Erythroblast (primary cell): ENCODE measurements around the gene CETN1.
A peak's percentile ranks its signal among the peaks of the same experiment; 100 is the strongest.

Experiments
- DNase-seq, 2 experiments: peaks; one replicate each; lab custom pipeline; 2025; lab: John Stamatoyannopoulos, UW
- GATA1 ChIP-seq: IDR thresholded peaks from 2 replicates; pipeline ENCODE4 v1.6.1; 2011; ENCODE audit warnings: low read depth, mild to moderate bottlenecking, control low read depth, low read length, moderate library complexity
- POLR2A ChIP-seq: IDR thresholded peaks from 2 replicates; pipeline ENCODE4 v1.6.1; 2011; ENCODE audit warnings: mild to moderate bottlenecking, low read length

CETN1 gene

GRCh38 chr18:596288-596881 lies 16.2 kb downstream of the CETN1 start:
- DNase-seq = peak; percentile 85 to 91
- TF ChIP-seq GATA1 (no peak), POLR2A (no peak)

- TF ChIP-seq POLR2A (no peak), GATA1 (no peak)
- no peak for DNase-seq
Measured at GRCh38 chr18:598124-598589, 18.0 kb downstream of the CETN1 start.

- TF ChIP-seq POLR2A = no peak
- TF ChIP-seq GATA1 = no peak
Measured at GRCh38 chr18:600107-600506, 19.9 kb downstream of the CETN1 start.

GRCh38 chr18:604771-605170 lies 24.6 kb downstream of the CETN1 start:
- TF ChIP-seq POLR2A (no peak), GATA1 (no peak)

More at GRCh38 chr18:600107-600506, 19.9 kb downstream of the CETN1 start:
- DNase-seq = no peak

GRCh38 chr18:607930-608329 lies 27.8 kb downstream of the CETN1 start:
- no peak for TF ChIP-seq POLR2A
- no peak for DNase-seq

More at GRCh38 chr18:604771-605170, 24.6 kb downstream of the CETN1 start:
- peak; percentile 18 to 28 for DNase-seq

GRCh38 chr18:610214-610928 lies 30.2 kb downstream of the CETN1 start:
- TF ChIP-seq GATA1 (no peak), POLR2A (no peak)

GRCh38 chr18:612156-612555 lies 32.0 kb downstream of the CETN1 start:
- DNase-seq = no peak
- TF ChIP-seq POLR2A = no peak

More at GRCh38 chr18:610214-610928, 30.2 kb downstream of the CETN1 start:
- no peak for DNase-seq

GRCh38 chr18:614193-614592 lies 34.0 kb downstream of the CETN1 start:
- no peak for DNase-seq

GRCh38 chr18:615092-615521 lies 34.9 kb downstream of the CETN1 start:
- DNase-seq = no peak
- TF ChIP-seq GATA1 (no peak), POLR2A (no peak)

More at GRCh38 chr18:614193-614592, 34.0 kb downstream of the CETN1 start:
- no peak for TF ChIP-seq GATA1
- no peak for TF ChIP-seq POLR2A

- peak; percentile 49 to 51 for DNase-seq
- TF ChIP-seq POLR2A = no peak
- no peak for TF ChIP-seq GATA1
Measured at GRCh38 chr18:615773-616172, 35.6 kb downstream of the CETN1 start.

- TF ChIP-seq GATA1 (no peak), POLR2A (no peak)
- peak; percentile 61 to 73 for DNase-seq
Measured at GRCh38 chr18:616380-616995, 36.3 kb downstream of the CETN1 start.

GRCh38 chr18:617970-618504 lies 37.9 kb downstream of the CETN1 start:
- TF ChIP-seq POLR2A = no peak
- TF ChIP-seq GATA1 = peak; percentile 77
- peak; percentile 75 to 93 for DNase-seq

- TF ChIP-seq GATA1 (no peak), POLR2A (no peak)
Measured at GRCh38 chr18:618618-619017, 38.4 kb downstream of the CETN1 start.

More at GRCh38 chr18:618618-619017, 38.4 kb downstream of the CETN1 start:
- DNase-seq = no peak
